ENCODE results near the gene CBLB. TPM values are rescaled to one million over a fixed set of nuclear protein-coding genes. Genes with fewer than 3 reads are reported as not detected.

Gene CBLB
- 29.7 TPM for total RNA-seq
- long read RNA-seq, full-length matches to known transcripts = 3 of 19 reads
- long read RNA-seq, partial matches to known transcripts = 3 of 19 reads
- long read RNA-seq, other reads (novel, unspliced or antisense) = 13 of 19 reads

DNA sequence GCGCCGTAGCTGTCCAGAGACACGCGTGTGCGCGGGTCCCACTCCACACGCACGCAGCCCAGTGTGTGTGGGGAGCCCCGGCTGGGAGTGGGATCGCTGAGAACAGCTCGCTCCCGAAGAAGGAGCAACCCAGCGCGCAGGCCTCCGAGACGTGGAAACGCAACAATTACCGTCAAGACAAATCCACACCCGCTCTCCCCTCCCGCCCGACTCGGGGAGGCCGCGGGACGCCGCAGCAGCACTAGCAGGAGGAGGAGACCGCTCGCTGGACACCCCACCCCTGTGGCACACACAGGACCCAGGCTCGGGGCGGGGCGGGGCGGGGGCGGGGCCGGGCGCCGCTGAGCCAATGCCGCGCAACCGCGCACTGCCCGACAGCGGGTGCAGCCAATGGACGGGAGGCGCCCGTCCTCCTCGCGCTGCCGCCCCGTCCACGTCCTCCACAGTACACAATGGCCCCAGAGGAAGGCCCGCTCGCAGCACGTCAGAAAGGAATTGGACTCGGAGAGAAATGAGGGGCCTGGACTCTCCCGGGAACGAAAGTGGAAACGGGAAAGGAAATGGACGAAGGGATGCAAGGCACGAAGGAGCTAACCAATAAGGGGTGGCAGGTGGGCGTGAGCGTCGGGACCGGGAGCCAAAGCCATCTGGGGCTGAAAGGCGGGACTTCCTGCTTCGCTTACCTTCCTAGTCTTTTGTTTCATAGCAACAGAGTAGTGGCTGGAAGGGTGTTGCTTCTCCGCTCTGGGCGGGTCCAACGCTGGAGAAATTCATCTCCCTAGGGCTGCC is at the start of gene CBLB:
TSS of gene CBLB (minus strand) at position 271 of the 789 bp plus-strand sequence. CDS start 1,435 bp downstream, outside the sequence.
- Histone ChIP-seq H3K4me1 (peaks cover 51% of the 10 kb centered on the region), H3K4me3 (peak within 1 kb of the TSS; percentile 86), H3K27me3 (ENCODE audit: low read depth) (no peaks in the 10 kb centered on the region), H3K27ac (peak within 1 kb of the TSS; percentile 97), H3K36me3 (peaks cover 5% of the 10 kb centered on the region), H3K9me3 (no peaks in the 10 kb centered on the region)
- DNase-seq = peak; percentile 94
- intact Hi-C loops (cut with DNase I) = no loop called here
- peak; percentile 98 for ATAC-seq
- no peak for TF ChIP-seq CTCF (IDR thresholded peaks at IDR 0.05)

DNA sequence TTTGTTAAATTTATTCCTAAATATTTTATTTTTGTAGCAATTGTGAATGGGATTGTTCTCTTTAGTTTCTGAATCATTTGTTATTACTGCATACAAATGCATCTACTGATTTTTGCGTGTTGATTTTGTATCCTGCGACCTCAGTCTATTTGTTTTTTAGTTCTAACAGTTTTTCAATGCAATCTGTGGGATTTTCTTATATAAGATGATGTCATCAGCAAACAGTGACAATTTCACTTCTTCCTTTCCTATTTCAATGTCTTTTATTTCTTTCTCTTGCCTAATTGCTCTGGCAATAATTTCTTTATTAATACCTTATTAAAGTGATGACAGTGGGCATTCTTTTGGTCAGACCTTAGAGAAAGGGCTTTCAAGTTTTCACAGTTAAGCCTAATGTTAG is 48.0 kb upstream of the CBLB start:
- H3K27ac ChIP-seq = no peak overlapping the region
- no peak for TF ChIP-seq CTCF (IDR thresholded peaks at IDR 0.05)
- ATAC-seq (no peak), DNase-seq (no peak)
- H3K4me1 ChIP-seq = no peaks in the 10 kb centered on the region
- H3K27me3 ChIP-seq (ENCODE audit: low read depth) = no peaks in the 10 kb centered on the region
- intact Hi-C loops (cut with DNase I) = no loop called here
- H3K36me3 ChIP-seq = no peaks in the 10 kb centered on the region
- no peaks in the 10 kb centered on the region for H3K9me3 ChIP-seq
- no peak overlapping the region for H3K4me3 ChIP-seq

GRCh38 chr3:105915524-105915923 is 46.7 kb upstream of the CBLB start:
- H3K4me3 ChIP-seq = no peak overlapping the region
- DNase-seq = no peak
- no peaks in the 10 kb centered on the region for H3K36me3 ChIP-seq
- H3K9me3 ChIP-seq = no peaks in the 10 kb centered on the region
- H3K4me1 ChIP-seq = no peaks in the 10 kb centered on the region
- no peak for ATAC-seq
- no peak for TF ChIP-seq CTCF (IDR thresholded peaks at IDR 0.05)
- H3K27me3 ChIP-seq (ENCODE audit: low read depth) = no peaks in the 10 kb centered on the region
- no peak overlapping the region for H3K27ac ChIP-seq
- intact Hi-C loops (cut with DNase I) = no loop called here

- no peaks in the 10 kb centered on the region for H3K36me3 ChIP-seq
- no peak for TF ChIP-seq CTCF (IDR thresholded peaks at IDR 0.05)
- no peaks in the 10 kb centered on the region for H3K9me3 ChIP-seq
- H3K27me3 ChIP-seq (ENCODE audit: low read depth) = no peaks in the 10 kb centered on the region
- ATAC-seq (no peak), DNase-seq (no peak)
- H3K4me1 ChIP-seq = no peaks in the 10 kb centered on the region
- no peak overlapping the region for H3K27ac ChIP-seq
- no peak overlapping the region for H3K4me3 ChIP-seq
- intact Hi-C loops (cut with DNase I) = no loop called here
These were observed 44.8 kb upstream of the CBLB start for GRCh38 chr3:105913616-105914015.

DNA sequence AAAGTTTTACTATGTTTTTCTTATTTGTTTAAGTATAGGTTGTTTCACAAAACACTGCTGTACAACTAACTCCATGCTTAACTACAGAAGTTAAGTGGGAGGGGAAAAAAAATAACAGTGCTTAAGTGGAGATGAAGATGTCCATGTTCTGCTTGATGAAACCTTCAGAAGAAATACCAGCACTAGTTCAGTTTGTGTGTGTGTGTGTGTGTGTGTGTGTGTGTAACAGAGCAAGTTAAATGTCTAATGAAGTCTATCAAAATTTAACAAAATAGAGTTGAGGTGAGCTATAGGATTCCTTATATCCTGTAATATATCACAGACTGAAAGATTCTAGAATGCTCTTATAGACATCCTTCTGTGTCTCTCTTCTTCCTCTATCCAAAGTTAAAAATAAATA is 44.1 kb upstream of the CBLB start:
- Histone ChIP-seq H3K27ac (no peak overlapping the region), H3K27me3 (ENCODE audit: low read depth) (no peaks in the 10 kb centered on the region), H3K9me3 (no peaks in the 10 kb centered on the region), H3K4me3 (no peak overlapping the region), H3K36me3 (no peaks in the 10 kb centered on the region), H3K4me1 (peaks cover 2% of the 10 kb centered on the region)
- TF ChIP-seq CTCF (IDR thresholded peaks at IDR 0.05) = no peak
- no peak for DNase-seq
- intact Hi-C loops (cut with DNase I) = no loop called here
- ATAC-seq = no peak

Measured in lower lobe of right lung (tissue), 2 donors.